ENCODE results near the gene TAL1.

TAL1 gene

GRCh38 chr1:47229031-47229885 lies 2.8 kb downstream of the TAL1 start:
- no peak for DNase-seq (ENCODE audit: low read depth in 2 of 2)
- TF ChIP-seq CTCF (IDR thresholded peaks at IDR 0.05; ENCODE audit: low read depth, low read length), result no peak
- no peak overlapping the region for H3K4me3 ChIP-seq (replicated peaks in 1 of 2; ENCODE audit: low read depth in 2 of 2, low read length in 2 of 2)

GRCh38 chr1:47228644-47229030 lies 3.4 kb downstream of the TAL1 start:
- DNase-seq (ENCODE audit: low read depth in 2 of 2), result no peak
- no peak for TF ChIP-seq CTCF (IDR thresholded peaks at IDR 0.05; ENCODE audit: low read depth, low read length)
- H3K4me3 ChIP-seq (replicated peaks in 1 of 2; ENCODE audit: low read depth in 2 of 2, low read length in 2 of 2), result no peak overlapping the region

GRCh38 chr1:47227341-47228232 lies 4.4 kb downstream of the TAL1 start:
- DNase-seq (ENCODE audit: low read depth in 2 of 2), result no peak
- H3K4me3 ChIP-seq (replicated peaks in 1 of 2; ENCODE audit: low read depth in 2 of 2, low read length in 2 of 2), result no peak overlapping the region
- TF ChIP-seq CTCF (IDR thresholded peaks at IDR 0.05; ENCODE audit: low read depth, low read length), result no peak

- no peak for DNase-seq (ENCODE audit: low read depth in 2 of 2)
These were observed 5.2 kb downstream of the TAL1 start for GRCh38 chr1:47226839-47227215.

GRCh38 chr1:47226121-47226838 lies 5.7 kb downstream of the TAL1 start:
- TF ChIP-seq CTCF (IDR thresholded peaks at IDR 0.05; ENCODE audit: low read depth, low read length), result no peak
- no peak for DNase-seq (ENCODE audit: low read depth in 2 of 2)
- H3K4me3 ChIP-seq (replicated peaks in 1 of 2; ENCODE audit: low read depth in 2 of 2, low read length in 2 of 2), result no peak overlapping the region

More at GRCh38 chr1:47226839-47227215, 5.2 kb downstream of the TAL1 start:
- no peak overlapping the region for H3K4me3 ChIP-seq (replicated peaks in 1 of 2; ENCODE audit: low read depth in 2 of 2, low read length in 2 of 2)
- TF ChIP-seq CTCF (IDR thresholded peaks at IDR 0.05; ENCODE audit: low read depth, low read length), result no peak

- H3K4me3 ChIP-seq (replicated peaks in 1 of 2; ENCODE audit: low read depth in 2 of 2, low read length in 2 of 2), result peak overlapping the region in 1 of 2 donors; percentile 21
- no peak for DNase-seq (ENCODE audit: low read depth in 2 of 2)
- TF ChIP-seq CTCF (IDR thresholded peaks at IDR 0.05; ENCODE audit: low read depth, low read length), result no peak
These were observed 6.5 kb downstream of the TAL1 start for GRCh38 chr1:47225430-47226100.
